ENCODE data around the gene MMP11.

MMP11 gene

GRCh38 chr22:23815541-23816155 is 43.0 kb downstream of the MMP11 start:
- Histone ChIP-seq H3K9ac (ENCODE audit: low read length) (no peak overlapping the region), H3K4me1 (ENCODE audit: low read length) (no peaks in the 10 kb centered on the region), H3K79me2 (ENCODE audit: low read length) (no peaks in the 10 kb centered on the region), H3K27ac (ENCODE audit: low read length) (no peak overlapping the region), H3K4me3 (ENCODE audit: low read length) (no peak overlapping the region), H3K9me3 (ENCODE audit: insufficient read depth, low read length) (no peaks in the 10 kb centered on the region), H3K4me2 (ENCODE audit: low read length) (no peak overlapping the region), H4K20me1 (ENCODE audit: insufficient read depth, low read length) (no peaks in the 10 kb centered on the region), H2AFZ (ENCODE audit: low read depth, low read length) (no peak overlapping the region), H3K36me3 (replicated peaks; ENCODE audit: low read depth, low read length) (peaks cover 57% of the 10 kb centered on the region), H3K27me3 (ENCODE audit: low read depth, low read length) (no peaks in the 10 kb centered on the region)
- TF ChIP-seq EZH2phosphoT487 (IDR thresholded peaks at IDR 0.05; ENCODE audit: low read depth) (no peak), CTCF (IDR thresholded peaks at IDR 0.05; ENCODE audit: low read depth, low read length) (no peak)

GRCh38 chr22:23816156-23816976 is 43.7 kb downstream of the MMP11 start:
- H3K27me3 ChIP-seq (ENCODE audit: low read depth, low read length), result no peaks in the 10 kb centered on the region
- H3K4me2 ChIP-seq (ENCODE audit: low read length), result no peak overlapping the region
- no peaks in the 10 kb centered on the region for H4K20me1 ChIP-seq (ENCODE audit: insufficient read depth, low read length)
- no peak overlapping the region for H3K4me3 ChIP-seq (ENCODE audit: low read length)
- no peaks in the 10 kb centered on the region for H3K9me3 ChIP-seq (ENCODE audit: insufficient read depth, low read length)
- no peaks in the 10 kb centered on the region for H3K4me1 ChIP-seq (ENCODE audit: low read length)
- H3K9ac ChIP-seq (ENCODE audit: low read length), result no peak overlapping the region
- H2AFZ ChIP-seq (ENCODE audit: low read depth, low read length), result no peak overlapping the region
- TF ChIP-seq CTCF (IDR thresholded peaks at IDR 0.05; ENCODE audit: low read depth, low read length) (no peak), EZH2phosphoT487 (IDR thresholded peaks at IDR 0.05; ENCODE audit: low read depth) (no peak)
- H3K79me2 ChIP-seq (ENCODE audit: low read length), result no peaks in the 10 kb centered on the region
- peaks cover 60% of the 10 kb centered on the region for H3K36me3 ChIP-seq (replicated peaks; ENCODE audit: low read depth, low read length)
- H3K27ac ChIP-seq (ENCODE audit: low read length), result no peak overlapping the region

GRCh38 chr22:23817146-23817545 is 44.5 kb downstream of the MMP11 start:
- Histone ChIP-seq H3K4me2 (ENCODE audit: low read length) (no peak overlapping the region), H3K4me3 (ENCODE audit: low read length) (no peak overlapping the region), H3K27me3 (ENCODE audit: low read depth, low read length) (no peaks in the 10 kb centered on the region), H3K27ac (ENCODE audit: low read length) (no peak overlapping the region), H3K9ac (ENCODE audit: low read length) (no peak overlapping the region), H2AFZ (ENCODE audit: low read depth, low read length) (no peak overlapping the region), H3K4me1 (ENCODE audit: low read length) (no peaks in the 10 kb centered on the region), H3K36me3 (replicated peaks; ENCODE audit: low read depth, low read length) (peaks cover 61% of the 10 kb centered on the region), H4K20me1 (ENCODE audit: insufficient read depth, low read length) (no peaks in the 10 kb centered on the region), H3K9me3 (ENCODE audit: insufficient read depth, low read length) (no peaks in the 10 kb centered on the region), H3K79me2 (ENCODE audit: low read length) (no peaks in the 10 kb centered on the region)
- TF ChIP-seq CTCF (IDR thresholded peaks at IDR 0.05; ENCODE audit: low read depth, low read length) (no peak), EZH2phosphoT487 (IDR thresholded peaks at IDR 0.05; ENCODE audit: low read depth) (no peak)

GRCh38 chr22:23818541-23818940 is 45.9 kb downstream of the MMP11 start:
- no peaks in the 10 kb centered on the region for H3K79me2 ChIP-seq (ENCODE audit: low read length)
- H3K4me1 ChIP-seq (ENCODE audit: low read length), result no peaks in the 10 kb centered on the region
- no peaks in the 10 kb centered on the region for H3K9me3 ChIP-seq (ENCODE audit: insufficient read depth, low read length)
- H3K27me3 ChIP-seq (ENCODE audit: low read depth, low read length), result no peaks in the 10 kb centered on the region
- H3K9ac ChIP-seq (ENCODE audit: low read length), result no peak overlapping the region
- no peak for TF ChIP-seq EZH2phosphoT487 (IDR thresholded peaks at IDR 0.05; ENCODE audit: low read depth)
- TF ChIP-seq CTCF (IDR thresholded peaks at IDR 0.05; ENCODE audit: low read depth, low read length), result no peak
- no peak overlapping the region for H3K27ac ChIP-seq (ENCODE audit: low read length)
- H3K36me3 ChIP-seq (replicated peaks; ENCODE audit: low read depth, low read length), result peaks cover 63% of the 10 kb centered on the region
- H2AFZ ChIP-seq (ENCODE audit: low read depth, low read length), result no peak overlapping the region
- H3K4me2 ChIP-seq (ENCODE audit: low read length), result no peak overlapping the region
- H3K4me3 ChIP-seq (ENCODE audit: low read length), result no peak overlapping the region
- no peaks in the 10 kb centered on the region for H4K20me1 ChIP-seq (ENCODE audit: insufficient read depth, low read length)
